Medulla oblongata (tissue), 1 donor: ENCODE results near the gene NET1.
A peak's percentile ranks its signal among the peaks of the same experiment; 100 is the strongest.

ENCODE experiments used
- DNase-seq: peaks from one replicate; pipeline ENCODE4 v3.0.0-alpha.2; 2015; ENCODE audit errors: extremely low spot score

The NET1 gene

GRCh38 chr10:5482016-5482415 is 69.7 kb downstream of the NET1 start:
- no peak for DNase-seq

- no peak for DNase-seq
These were observed 71.8 kb downstream of the NET1 start for GRCh38 chr10:5484205-5484604.

GRCh38 chr10:5485290-5485689 is 72.9 kb downstream of the NET1 start:
- DNase-seq, result no peak

GRCh38 chr10:5485948-5486852 is 73.8 kb downstream of the NET1 start:
- no peak for DNase-seq

GRCh38 chr10:5486853-5487235 is 74.5 kb downstream of the NET1 start:
- no peak for DNase-seq

GRCh38 chr10:5488272-5489161 is 76.2 kb downstream of the NET1 start:
- no peak for DNase-seq

- no peak for DNase-seq
These were observed 77.7 kb downstream of the NET1 start for GRCh38 chr10:5490032-5490431.

- no peak for DNase-seq
These were observed 78.5 kb downstream of the NET1 start for GRCh38 chr10:5490698-5491464.

GRCh38 chr10:5491477-5491876 is 79.1 kb downstream of the NET1 start:
- DNase-seq, result peak; percentile 15

- no peak for DNase-seq
These were observed 80.0 kb downstream of the NET1 start for GRCh38 chr10:5492322-5492855.

GRCh38 chr10:5492929-5493576 is 80.7 kb downstream of the NET1 start:
- DNase-seq, result no peak

- no peak for DNase-seq
These were observed 81.3 kb downstream of the NET1 start for GRCh38 chr10:5493691-5494090.

GRCh38 chr10:5494611-5495010 is 82.3 kb downstream of the NET1 start:
- DNase-seq, result no peak

- no peak for DNase-seq
These were observed 84.2 kb downstream of the NET1 start for GRCh38 chr10:5496261-5497250.

GRCh38 chr10:5497289-5497688 is 84.9 kb downstream of the NET1 start:
- no peak for DNase-seq

GRCh38 chr10:5497948-5498730 is 85.8 kb downstream of the NET1 start:
- DNase-seq, result no peak

- DNase-seq, result no peak
These were observed 86.6 kb downstream of the NET1 start for GRCh38 chr10:5498791-5499492.

- DNase-seq, result no peak
These were observed 87.3 kb downstream of the NET1 start, which contains the start of gene CALML5 for GRCh38 chr10:5499493-5500140. CALML5 (minus strand) TSS chr10:5499570; CDS start chr10:5499438, 132 bp downstream.
